DOHH2 (cell line): ENCODE data around the gene THSD7A.

Experiments
- EZH2phosphoT487 ChIP-seq: fragments of 200-600 bp; sonication (generic); IDR thresholded peaks from 2 replicates; pipeline ENCODE4 v1.6.1; 2017; ENCODE audit warnings: borderline replicate concordance, mild to moderate bottlenecking, antibody characterized with exemption, low read length, moderate library complexity, mixed read lengths
- TF ChIP-seq, protein P1 (sequence below): fragments of 200-600 bp; sonication (generic); IDR thresholded peaks from one replicate; pipeline ENCODE4 v1.5.1; 2014; ENCODE audit warnings: antibody characterized with exemption, mild to moderate bottlenecking, low read depth, low read length; ENCODE audit not compliant: poor library complexity, severe bottlenecking

DNA sequence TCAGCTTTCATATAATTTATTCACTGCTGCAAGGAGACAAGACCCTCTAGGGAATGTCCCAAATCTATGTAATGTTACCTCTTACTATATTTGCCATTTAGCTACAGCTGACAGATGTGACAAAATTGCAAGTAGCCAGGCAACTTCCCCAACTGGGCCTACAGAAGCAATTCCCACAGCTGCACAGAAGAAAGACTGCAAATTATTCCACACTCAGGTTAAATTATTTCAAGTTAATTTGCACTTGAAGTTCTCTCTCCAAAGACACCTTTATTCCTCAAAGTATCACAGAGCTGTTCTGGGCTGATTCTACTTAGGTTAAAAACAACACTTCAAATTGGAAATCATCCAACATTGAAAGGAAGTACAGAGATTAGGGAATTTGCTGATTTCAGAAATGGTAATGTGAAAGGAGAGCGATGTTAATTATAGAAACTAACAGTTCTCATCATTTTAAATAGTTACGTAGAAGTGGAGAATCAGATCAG, 133.6 kb downstream of the THSD7A start:
- TF ChIP-seq, protein P1, sequence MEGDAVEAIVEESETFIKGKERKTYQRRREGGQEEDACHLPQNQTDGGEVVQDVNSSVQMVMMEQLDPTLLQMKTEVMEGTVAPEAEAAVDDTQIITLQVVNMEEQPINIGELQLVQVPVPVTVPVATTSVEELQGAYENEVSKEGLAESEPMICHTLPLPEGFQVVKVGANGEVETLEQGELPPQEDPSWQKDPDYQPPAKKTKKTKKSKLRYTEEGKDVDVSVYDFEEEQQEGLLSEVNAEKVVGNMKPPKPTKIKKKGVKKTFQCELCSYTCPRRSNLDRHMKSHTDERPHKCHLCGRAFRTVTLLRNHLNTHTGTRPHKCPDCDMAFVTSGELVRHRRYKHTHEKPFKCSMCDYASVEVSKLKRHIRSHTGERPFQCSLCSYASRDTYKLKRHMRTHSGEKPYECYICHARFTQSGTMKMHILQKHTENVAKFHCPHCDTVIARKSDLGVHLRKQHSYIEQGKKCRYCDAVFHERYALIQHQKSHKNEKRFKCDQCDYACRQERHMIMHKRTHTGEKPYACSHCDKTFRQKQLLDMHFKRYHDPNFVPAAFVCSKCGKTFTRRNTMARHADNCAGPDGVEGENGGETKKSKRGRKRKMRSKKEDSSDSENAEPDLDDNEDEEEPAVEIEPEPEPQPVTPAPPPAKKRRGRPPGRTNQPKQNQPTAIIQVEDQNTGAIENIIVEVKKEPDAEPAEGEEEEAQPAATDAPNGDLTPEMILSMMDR: no peak
- no peak for TF ChIP-seq EZH2phosphoT487
